ENCODE data around the gene TET1. TPM values are rescaled to one million over a fixed set of nuclear protein-coding genes. Genes with fewer than 3 reads are reported as not detected.

TET1 gene
- polyA plus RNA-seq, 3 donors = 0.01 to 0.08 (median 0.06) TPM

DNA sequence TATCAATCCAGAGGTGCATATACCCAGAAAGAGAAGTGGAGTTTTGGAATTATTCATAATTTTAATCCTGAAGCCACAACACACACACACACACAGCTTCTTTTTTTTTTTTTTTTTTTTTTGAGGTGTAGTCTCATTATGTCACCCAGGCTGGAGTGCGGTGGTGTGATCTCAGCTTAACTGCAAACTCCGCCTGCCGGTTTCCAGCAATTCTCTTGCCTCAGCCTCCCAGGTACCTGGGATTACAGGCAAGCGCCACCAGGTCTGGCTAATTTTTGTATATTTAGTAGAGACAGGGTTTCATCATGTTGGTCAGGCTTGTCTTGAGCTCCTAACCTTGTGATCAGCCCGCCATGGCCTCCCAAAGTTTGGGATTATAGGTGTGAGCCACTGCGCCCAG, 35.4 kb downstream of the TET1 start:
- no peak overlapping the region for H2AFZ ChIP-seq (ENCODE audit: insufficient read depth, low read depth, low read length, poor library complexity, severe bottlenecking)
- no peaks in the 10 kb centered on the region for H3K36me3 ChIP-seq (replicated peaks in 1 of 2; ENCODE audit: control insufficient read depth in 1 of 2, insufficient read depth in 2 of 2, low read length in 2 of 2)
- no peaks in the 10 kb centered on the region for H3K79me2 ChIP-seq (ENCODE audit: insufficient read depth, low read length)
- no peak overlapping the region for H3K4me3 ChIP-seq (replicated peaks in 1 of 3; ENCODE audit: low read depth in 2 of 3, low read length in 3 of 3)
- peaks cover 17 to 37% (median 29%) of the 10 kb centered on the region in 3 donors for H3K27me3 Mint-ChIP-seq (ENCODE audit: low read depth in 3 of 3)
- H3K9me3 Mint-ChIP-seq = peaks cover 0 to 7% (median 0%) of the 10 kb centered on the region in 7 donors
- H3K27ac ChIP-seq (ENCODE audit: low read depth in 1 of 2, low read length in 2 of 2) = no peak overlapping the region
- 100% methylated on average over 2 of the region's 6 CpGs for WGBS (ENCODE audit: insufficient coverage)
- DNase-seq = no peak
- H4K20me1 ChIP-seq (ENCODE audit: insufficient read depth, low read length) = no peaks in the 10 kb centered on the region
- no peak overlapping the region for H3K4me2 ChIP-seq (replicated peaks; ENCODE audit: extremely low read depth, low read length, poor library complexity, severe bottlenecking)
- peaks cover 8 to 11% of the 10 kb centered on the region in 2 donors for H3K4me1 ChIP-seq (ENCODE audit: control insufficient read depth in 1 of 2, insufficient read depth in 2 of 2, low read length in 2 of 2)
- peaks cover 10% of the 10 kb centered on the region for H3K4me1 Mint-ChIP-seq
- H3K4me3 Mint-ChIP-seq = no peak overlapping the region
- H3K27ac Mint-ChIP-seq = no peak overlapping the region
- H3K9me3 ChIP-seq (replicated peaks in 1 of 2; ENCODE audit: control insufficient read depth in 1 of 2, insufficient read depth in 1 of 2, low read length in 2 of 2) = no peaks in the 10 kb centered on the region
- TF ChIP-seq, protein P1, sequence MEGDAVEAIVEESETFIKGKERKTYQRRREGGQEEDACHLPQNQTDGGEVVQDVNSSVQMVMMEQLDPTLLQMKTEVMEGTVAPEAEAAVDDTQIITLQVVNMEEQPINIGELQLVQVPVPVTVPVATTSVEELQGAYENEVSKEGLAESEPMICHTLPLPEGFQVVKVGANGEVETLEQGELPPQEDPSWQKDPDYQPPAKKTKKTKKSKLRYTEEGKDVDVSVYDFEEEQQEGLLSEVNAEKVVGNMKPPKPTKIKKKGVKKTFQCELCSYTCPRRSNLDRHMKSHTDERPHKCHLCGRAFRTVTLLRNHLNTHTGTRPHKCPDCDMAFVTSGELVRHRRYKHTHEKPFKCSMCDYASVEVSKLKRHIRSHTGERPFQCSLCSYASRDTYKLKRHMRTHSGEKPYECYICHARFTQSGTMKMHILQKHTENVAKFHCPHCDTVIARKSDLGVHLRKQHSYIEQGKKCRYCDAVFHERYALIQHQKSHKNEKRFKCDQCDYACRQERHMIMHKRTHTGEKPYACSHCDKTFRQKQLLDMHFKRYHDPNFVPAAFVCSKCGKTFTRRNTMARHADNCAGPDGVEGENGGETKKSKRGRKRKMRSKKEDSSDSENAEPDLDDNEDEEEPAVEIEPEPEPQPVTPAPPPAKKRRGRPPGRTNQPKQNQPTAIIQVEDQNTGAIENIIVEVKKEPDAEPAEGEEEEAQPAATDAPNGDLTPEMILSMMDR (IDR thresholded peaks at IDR 0.05) = no peak
- H3K9ac ChIP-seq (ENCODE audit: insufficient read depth, low read length, poor library complexity, severe bottlenecking) = no peak overlapping the region
- no peaks in the 10 kb centered on the region for H3K36me3 Mint-ChIP-seq
- H3K27me3 ChIP-seq (ENCODE audit: control insufficient read depth in 2 of 2, insufficient read depth in 2 of 2, low read length in 2 of 2) = peaks cover 0 to 9% of the 10 kb centered on the region in 2 donors
- intact Hi-C loops (cut with micrococcal nuclease) = no loop called here

DNA sequence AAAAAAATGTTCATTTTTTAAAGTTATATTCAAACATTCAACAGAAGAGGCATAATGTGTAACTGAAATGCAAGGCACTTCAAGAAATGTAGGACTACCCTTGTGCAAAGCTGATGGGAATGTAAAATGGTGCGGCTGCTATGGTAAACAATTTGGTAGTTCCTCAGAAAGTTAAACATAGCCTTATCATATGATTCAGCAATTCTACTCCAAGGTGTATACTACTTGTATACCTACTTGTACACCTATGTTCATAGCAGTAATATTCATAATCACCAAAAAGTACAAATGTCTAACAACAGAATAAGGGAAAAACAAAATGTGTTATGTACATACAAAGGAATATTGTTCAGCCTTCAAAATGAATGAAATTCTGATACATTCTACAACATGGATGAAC, 37.3 kb downstream of the TET1 start:
- peaks cover 0 to 7% (median 0%) of the 10 kb centered on the region in 7 donors for H3K9me3 Mint-ChIP-seq
- no peak overlapping the region for H3K4me3 ChIP-seq (replicated peaks in 1 of 3; ENCODE audit: low read depth in 2 of 3, low read length in 3 of 3)
- H3K4me2 ChIP-seq (replicated peaks; ENCODE audit: extremely low read depth, low read length, poor library complexity, severe bottlenecking) = no peak overlapping the region
- no peak overlapping the region for H3K9ac ChIP-seq (ENCODE audit: insufficient read depth, low read length, poor library complexity, severe bottlenecking)
- no peak overlapping the region for H2AFZ ChIP-seq (ENCODE audit: insufficient read depth, low read depth, low read length, poor library complexity, severe bottlenecking)
- no peaks in the 10 kb centered on the region for H3K9me3 ChIP-seq (replicated peaks in 1 of 2; ENCODE audit: control insufficient read depth in 1 of 2, insufficient read depth in 1 of 2, low read length in 2 of 2)
- no peaks in the 10 kb centered on the region for H3K79me2 ChIP-seq (ENCODE audit: insufficient read depth, low read length)
- H4K20me1 ChIP-seq (ENCODE audit: insufficient read depth, low read length) = no peaks in the 10 kb centered on the region
- H3K4me1 ChIP-seq (ENCODE audit: control insufficient read depth in 1 of 2, insufficient read depth in 2 of 2, low read length in 2 of 2) = peaks cover 9 to 11% of the 10 kb centered on the region in 2 donors
- no peaks in the 10 kb centered on the region for H3K36me3 Mint-ChIP-seq
- H3K4me1 Mint-ChIP-seq = peaks cover 18% of the 10 kb centered on the region
- H3K4me3 Mint-ChIP-seq = no peak overlapping the region
- intact Hi-C loops (cut with micrococcal nuclease) = no loop called here
- WGBS (ENCODE audit: insufficient coverage) = no CpG with 5 or more reads among the region's 1 CpG
- H3K27me3 ChIP-seq (ENCODE audit: control insufficient read depth in 2 of 2, insufficient read depth in 2 of 2, low read length in 2 of 2) = peaks cover 0 to 5% of the 10 kb centered on the region in 2 donors
- H3K36me3 ChIP-seq (replicated peaks in 1 of 2; ENCODE audit: control insufficient read depth in 1 of 2, insufficient read depth in 2 of 2, low read length in 2 of 2) = no peaks in the 10 kb centered on the region
- TF ChIP-seq, protein P1 (IDR thresholded peaks at IDR 0.05) = no peak
- DNase-seq = no peak
- H3K27ac Mint-ChIP-seq = no peak overlapping the region
- H3K27me3 Mint-ChIP-seq (ENCODE audit: low read depth in 3 of 3) = peaks cover 11 to 23% (median 18%) of the 10 kb centered on the region in 3 donors
- H3K27ac ChIP-seq (ENCODE audit: low read depth in 1 of 2, low read length in 2 of 2) = no peak overlapping the region

Measured in CD14-positive monocyte (primary cell).